Measurements from ENCODE around the gene GRIK5.

GRIK5 gene

GRCh38 chr19:42095814-42096230 lies 25.8 kb upstream of the GRIK5 start:
- DNase-seq (ENCODE audit: low read depth) = no peak

GRCh38 chr19:42095142-42095813 lies 25.3 kb upstream of the GRIK5 start:
- no peak for DNase-seq (ENCODE audit: low read depth)

- DNase-seq (ENCODE audit: low read depth) = no peak
Observed at GRCh38 chr19:42093926-42094325, 23.9 kb upstream of the GRIK5 start.

GRCh38 chr19:42093505-42093904 lies 23.5 kb upstream of the GRIK5 start:
- DNase-seq (ENCODE audit: low read depth) = no peak

- DNase-seq (ENCODE audit: low read depth) = no peak
Observed at GRCh38 chr19:42092350-42092749, 22.3 kb upstream of the GRIK5 start.

- DNase-seq (ENCODE audit: low read depth) = no peak
Observed at GRCh38 chr19:42091742-42092141, 21.7 kb upstream of the GRIK5 start.

- no peak for DNase-seq (ENCODE audit: low read depth)
Observed at GRCh38 chr19:42091300-42091699, 21.3 kb upstream of the GRIK5 start.

GRCh38 chr19:42090672-42091071 lies 20.7 kb upstream of the GRIK5 start:
- no peak for DNase-seq (ENCODE audit: low read depth)

- DNase-seq (ENCODE audit: low read depth) = no peak
Observed at GRCh38 chr19:42089772-42090171, 19.8 kb upstream of the GRIK5 start.

GRCh38 chr19:42089191-42089750 lies 19.3 kb upstream of the GRIK5 start:
- DNase-seq (ENCODE audit: low read depth) = no peak

GRCh38 chr19:42088471-42089190 lies 18.6 kb upstream of the GRIK5 start:
- DNase-seq (ENCODE audit: low read depth) = no peak

GRCh38 chr19:42086770-42087550 lies 17.0 kb upstream of the GRIK5 start:
- DNase-seq (ENCODE audit: low read depth) = no peak

- DNase-seq (ENCODE audit: low read depth) = no peak
Observed at GRCh38 chr19:42086188-42086736, 16.3 kb upstream of the GRIK5 start.

GRCh38 chr19:42083537-42083936 lies 13.5 kb upstream of the GRIK5 start:
- no peak for DNase-seq (ENCODE audit: low read depth)

- no peak for DNase-seq (ENCODE audit: low read depth)
Observed at GRCh38 chr19:42081584-42082203, 11.7 kb upstream of the GRIK5 start.

GRCh38 chr19:42080764-42081375 lies 10.9 kb upstream of the GRIK5 start:
- no peak for DNase-seq (ENCODE audit: low read depth)

GRCh38 chr19:42079886-42080763 lies 10.1 kb upstream of the GRIK5 start:
- no peak for DNase-seq (ENCODE audit: low read depth)

GRCh38 chr19:42079276-42079669 lies 9.3 kb upstream of the GRIK5 start:
- DNase-seq (ENCODE audit: low read depth) = no peak

- no peak for DNase-seq (ENCODE audit: low read depth)
Observed at GRCh38 chr19:42078538-42079275, 8.7 kb upstream of the GRIK5 start.

GRCh38 chr19:42078058-42078457 lies 8.1 kb upstream of the GRIK5 start:
- DNase-seq (ENCODE audit: low read depth) = no peak
